22Rv1 (cell line): ENCODE measurements around the gene NUP50.

Experiments used
- H3K27ac ChIP-seq: fragments of 450-650 bp; 2 replicates; pipeline ENCODE4 v1.5.1; 2017
- ZFX ChIP-seq: fragments of 450-650 bp; IDR thresholded peaks from 2 replicates; pipeline ENCODE4 v1.6.1; 2017; ENCODE audit warnings: antibody characterized with exemption, borderline replicate concordance
- TF ChIP-seq, protein P1 (sequence below): fragments of 450-650 bp; IDR thresholded peaks from 2 replicates; pipeline ENCODE4 v1.5.1; 2017; ENCODE audit warnings: mild to moderate bottlenecking

Gene NUP50

DNA sequence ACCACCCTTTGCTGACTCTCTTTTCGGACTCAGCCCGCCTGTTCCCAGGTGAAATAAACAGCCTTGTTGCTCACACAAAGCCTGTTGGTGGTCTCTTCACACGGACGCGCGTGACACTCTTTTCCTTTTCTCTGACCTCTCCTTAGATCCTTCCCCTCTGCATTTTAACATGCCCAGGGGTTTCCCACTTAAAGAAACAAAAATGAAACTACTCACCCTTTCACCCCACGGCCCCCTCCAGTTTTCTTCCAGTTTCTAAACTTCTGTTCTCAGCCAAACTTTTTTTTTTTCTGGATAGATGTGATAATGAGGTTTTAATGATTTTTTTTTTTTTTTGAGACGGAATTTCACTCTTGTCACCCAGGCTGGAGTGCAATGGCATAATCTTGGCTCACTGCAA lies 32.8 kb upstream of the NUP50 start:
- H3K27ac ChIP-seq: no peak overlapping the region
- TF ChIP-seq ZFX: no peak
- TF ChIP-seq, protein P1, sequence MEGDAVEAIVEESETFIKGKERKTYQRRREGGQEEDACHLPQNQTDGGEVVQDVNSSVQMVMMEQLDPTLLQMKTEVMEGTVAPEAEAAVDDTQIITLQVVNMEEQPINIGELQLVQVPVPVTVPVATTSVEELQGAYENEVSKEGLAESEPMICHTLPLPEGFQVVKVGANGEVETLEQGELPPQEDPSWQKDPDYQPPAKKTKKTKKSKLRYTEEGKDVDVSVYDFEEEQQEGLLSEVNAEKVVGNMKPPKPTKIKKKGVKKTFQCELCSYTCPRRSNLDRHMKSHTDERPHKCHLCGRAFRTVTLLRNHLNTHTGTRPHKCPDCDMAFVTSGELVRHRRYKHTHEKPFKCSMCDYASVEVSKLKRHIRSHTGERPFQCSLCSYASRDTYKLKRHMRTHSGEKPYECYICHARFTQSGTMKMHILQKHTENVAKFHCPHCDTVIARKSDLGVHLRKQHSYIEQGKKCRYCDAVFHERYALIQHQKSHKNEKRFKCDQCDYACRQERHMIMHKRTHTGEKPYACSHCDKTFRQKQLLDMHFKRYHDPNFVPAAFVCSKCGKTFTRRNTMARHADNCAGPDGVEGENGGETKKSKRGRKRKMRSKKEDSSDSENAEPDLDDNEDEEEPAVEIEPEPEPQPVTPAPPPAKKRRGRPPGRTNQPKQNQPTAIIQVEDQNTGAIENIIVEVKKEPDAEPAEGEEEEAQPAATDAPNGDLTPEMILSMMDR: no peak

GRCh38 chr22:45131749-45132148 lies 32.0 kb upstream of the NUP50 start:
- H3K27ac ChIP-seq: no peak overlapping the region
- TF ChIP-seq ZFX: no peak
- TF ChIP-seq, protein P1: no peak

DNA sequence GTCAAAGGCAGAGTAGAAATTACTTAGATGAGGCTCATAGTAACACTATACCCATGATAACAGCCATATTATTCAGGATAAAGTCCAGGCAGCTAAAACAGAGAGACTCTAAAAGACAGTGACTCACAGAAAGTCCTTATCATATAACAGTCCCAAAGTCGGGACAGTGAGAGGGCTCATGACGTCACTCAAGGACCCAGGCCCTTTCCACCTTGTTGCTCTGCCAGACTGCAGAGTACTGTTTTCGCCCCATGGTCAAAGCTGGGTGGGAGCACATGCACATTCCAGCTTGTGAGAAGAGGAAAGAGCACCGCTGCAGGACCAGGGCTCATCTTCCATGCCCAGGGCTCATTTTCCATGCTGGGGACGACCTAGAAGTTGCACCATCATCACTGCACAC lies 29.4 kb upstream of the NUP50 start:
- no peak overlapping the region for H3K27ac ChIP-seq
- TF ChIP-seq ZFX: no peak
- TF ChIP-seq, protein P1: no peak

- TF ChIP-seq, protein P1: no peak
- TF ChIP-seq ZFX: no peak
- no peak overlapping the region for H3K27ac ChIP-seq
Measured at GRCh38 chr22:45136594-45136993, 27.1 kb upstream of the NUP50 start.

GRCh38 chr22:45139693-45140092 lies 24.0 kb upstream of the NUP50 start:
- TF ChIP-seq, protein P1: no peak
- TF ChIP-seq ZFX: no peak
- H3K27ac ChIP-seq: no peak overlapping the region

DNA sequence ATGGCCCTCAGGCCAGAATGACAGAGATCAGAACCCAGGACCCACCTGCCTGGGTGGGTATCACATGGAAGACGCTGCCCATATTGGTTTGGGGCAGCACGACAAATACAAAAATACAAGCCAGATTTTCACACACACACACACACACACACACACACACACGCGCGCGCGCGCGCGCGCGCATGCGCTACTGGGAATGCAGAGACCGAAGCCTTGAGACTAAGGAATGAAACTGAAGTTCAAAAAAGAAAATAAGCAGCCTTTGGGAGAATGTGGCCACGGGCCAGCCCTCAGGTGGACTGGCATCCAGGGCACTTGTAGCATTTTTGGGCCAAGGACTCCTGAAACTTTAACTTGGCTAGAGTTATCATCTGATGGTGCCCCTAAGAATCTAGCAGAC lies 21.3 kb upstream of the NUP50 start:
- H3K27ac ChIP-seq: no peak overlapping the region
- TF ChIP-seq, protein P1: no peak

- TF ChIP-seq ZFX: no peak
- TF ChIP-seq, protein P1: no peak
- no peak overlapping the region for H3K27ac ChIP-seq
Measured at GRCh38 chr22:45144916-45145315, 18.8 kb upstream of the NUP50 start.
